GM18868 (cell line): ENCODE data around the gene MDFI.
"Not testable (repeated sequence)": the region's sequence is repeated elsewhere in the genome, so short reads cannot be mapped to it uniquely, and the experiment has no call there.

Experiments
- ATAC-seq: cut with Tn5 transposase; IDR thresholded peaks from one replicate; pipeline ENCODE4 v1.9.1; 2021; ENCODE audit warnings: mild to moderate bottlenecking, moderate library complexity; ENCODE audit not compliant: unreplicated experiment

The MDFI gene

DNA sequence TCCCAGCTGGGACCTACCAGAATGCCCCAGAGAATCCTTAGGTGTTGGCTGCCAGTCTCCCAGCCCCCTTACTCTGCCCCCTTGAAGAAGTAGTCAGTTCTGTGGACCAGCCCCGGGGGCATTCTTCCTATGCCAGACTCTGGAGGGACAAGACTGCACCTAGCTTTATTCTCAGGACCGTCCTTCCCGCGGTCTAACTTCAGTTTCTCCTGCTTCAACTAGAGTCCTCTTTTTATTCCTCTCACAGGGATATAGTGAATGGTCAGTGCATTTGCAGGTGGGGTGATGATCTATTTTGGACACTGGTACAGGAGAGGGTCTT, 35.9 kb upstream of the MDFI start:
- no peak for ATAC-seq

- ATAC-seq, result peak; percentile 64
Measured at GRCh38 chr6:41602864-41603608, 35.2 kb upstream of the MDFI start.

GRCh38 chr6:41604006-41604405, 34.3 kb upstream of the MDFI start:
- no peak for ATAC-seq

GRCh38 chr6:41605649-41606048, 32.6 kb upstream of the MDFI start:
- no peak for ATAC-seq

GRCh38 chr6:41607036-41607435, 31.2 kb upstream of the MDFI start:
- ATAC-seq, result no peak

DNA sequence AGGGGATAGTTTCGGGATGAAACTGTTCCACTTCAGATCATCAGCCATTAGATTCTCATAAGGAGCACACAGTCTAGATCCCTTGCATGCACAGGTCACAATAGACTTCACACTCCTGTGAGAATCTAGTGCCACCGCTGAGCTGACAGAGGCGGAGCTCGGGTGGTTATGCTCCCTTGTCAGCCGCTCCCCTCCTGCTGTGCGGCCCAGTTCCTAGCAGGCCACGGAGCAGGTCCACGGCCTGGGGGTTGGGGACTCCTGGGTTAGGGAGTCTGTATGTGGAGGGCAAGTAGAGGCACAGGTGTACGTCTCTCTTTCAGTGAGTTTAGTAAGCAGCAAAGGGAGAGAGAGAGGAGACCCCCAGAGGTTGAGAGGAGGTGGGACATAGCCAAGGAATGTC, 30.5 kb upstream of the MDFI start:
- no peak for ATAC-seq

DNA sequence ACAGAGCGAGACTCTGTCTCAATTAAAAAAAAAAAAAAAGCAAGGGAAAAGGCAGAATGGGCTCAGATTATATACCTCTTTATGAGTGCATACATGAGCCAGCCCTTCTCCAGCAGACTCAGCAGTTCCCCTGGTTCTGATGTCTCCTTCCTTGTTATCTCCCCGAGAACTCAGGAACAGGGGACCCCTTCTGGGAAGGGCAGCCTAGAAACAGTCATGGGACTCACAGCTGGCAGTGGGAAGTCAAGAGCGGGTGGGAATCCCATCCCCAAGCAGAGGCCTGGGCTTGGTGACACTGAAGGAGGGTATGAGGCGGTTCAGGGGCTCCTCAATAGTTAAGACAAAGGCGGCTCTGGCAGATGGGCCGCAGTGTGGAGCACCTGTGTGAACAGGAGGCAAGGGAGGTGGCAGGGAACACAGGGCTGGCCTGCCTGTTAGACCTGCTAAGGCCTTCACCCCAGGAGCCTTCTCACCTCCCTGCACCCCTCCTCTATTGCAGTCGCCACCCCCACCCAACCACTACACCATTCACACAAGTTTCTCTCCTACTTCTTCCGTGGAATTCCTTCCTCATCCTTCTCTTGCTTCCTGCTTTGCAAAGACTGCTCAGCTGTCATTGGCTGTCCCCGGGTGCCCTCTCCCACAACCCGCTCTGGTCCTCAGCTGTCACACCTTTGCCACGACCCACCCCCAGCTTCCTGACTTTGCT, 29.7 kb upstream of the MDFI start:
- no peak for ATAC-seq

- ATAC-seq, result no peak
Measured at GRCh38 chr6:41614715-41615114, 23.6 kb upstream of the MDFI start.

DNA sequence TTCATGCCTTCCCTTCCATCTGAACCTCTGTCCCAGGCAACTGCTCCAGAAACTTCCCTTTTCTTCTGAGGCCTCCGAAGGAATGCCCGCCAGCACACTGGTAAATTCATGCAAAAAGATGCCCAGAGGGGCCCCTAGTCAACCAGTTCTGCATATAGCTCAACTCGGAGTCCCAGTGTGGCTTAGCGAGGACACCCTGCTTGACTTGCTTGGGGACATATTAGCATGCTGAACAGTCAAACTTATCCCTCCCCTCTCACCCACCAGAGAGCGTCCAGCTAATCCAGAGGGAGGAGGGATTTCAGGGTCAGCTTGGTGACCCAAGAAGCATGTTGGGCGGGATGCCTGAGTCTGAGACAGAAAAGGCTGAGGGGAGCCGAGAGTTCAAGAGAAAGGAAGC, 23.0 kb upstream of the MDFI start:
- no peak for ATAC-seq

GRCh38 chr6:41618598-41618997, 19.7 kb upstream of the MDFI start:
- no peak for ATAC-seq

- not testable (repeated sequence) for ATAC-seq
Measured at GRCh38 chr6:41619193-41619592, 19.1 kb upstream of the MDFI start.

GRCh38 chr6:41621367-41621766, 16.9 kb upstream of the MDFI start:
- ATAC-seq, result no peak

DNA sequence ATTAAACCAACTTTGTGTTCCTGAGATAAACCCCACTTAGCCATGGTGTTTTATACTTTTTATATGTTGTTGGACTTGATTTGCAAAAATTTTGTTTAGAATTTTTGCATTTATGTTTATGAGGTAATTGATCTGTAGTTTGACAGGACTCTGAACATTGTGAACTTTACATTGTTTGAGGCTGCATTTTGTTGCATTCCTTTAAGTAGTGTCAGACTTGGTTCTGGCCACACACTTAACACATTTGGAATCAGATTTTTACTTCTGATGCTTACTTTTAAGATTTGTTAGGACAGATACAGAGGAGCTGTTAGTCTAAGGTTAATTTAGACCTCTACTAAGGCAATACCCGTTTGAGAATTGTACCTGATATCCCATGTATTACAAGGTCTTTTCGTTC, 16.5 kb upstream of the MDFI start:
- no peak for ATAC-seq

- ATAC-seq, result peak; percentile 48
Measured at GRCh38 chr6:41622206-41622988, 15.9 kb upstream of the MDFI start.

- no peak for ATAC-seq
Measured at GRCh38 chr6:41623330-41623729, 14.9 kb upstream of the MDFI start.

GRCh38 chr6:41624621-41625380, 13.5 kb upstream of the MDFI start:
- ATAC-seq, result no peak

GRCh38 chr6:41625442-41625841, 12.8 kb upstream of the MDFI start:
- ATAC-seq, result no peak

DNA sequence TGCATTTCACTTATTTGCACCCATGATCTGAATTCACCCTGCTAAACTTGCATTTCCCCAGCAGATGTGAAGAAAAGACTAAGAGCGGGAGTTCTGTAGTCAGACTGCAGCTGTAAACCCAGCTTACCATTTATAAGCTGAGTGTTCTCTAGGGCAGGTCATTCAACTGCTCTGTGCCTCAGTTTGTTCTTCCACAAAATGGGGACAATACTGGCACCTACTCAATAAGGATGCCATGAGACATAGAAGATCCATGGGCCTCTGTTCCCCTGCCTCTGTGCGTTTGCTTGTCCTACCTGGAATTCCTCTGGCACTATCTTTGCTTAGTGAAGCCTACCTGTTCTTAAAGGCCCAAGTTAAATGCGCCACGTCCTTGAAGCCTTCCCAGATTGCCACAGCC, 12.2 kb upstream of the MDFI start:
- no peak for ATAC-seq

- ATAC-seq, result no peak
Measured at GRCh38 chr6:41626917-41627316, 11.4 kb upstream of the MDFI start.

DNA sequence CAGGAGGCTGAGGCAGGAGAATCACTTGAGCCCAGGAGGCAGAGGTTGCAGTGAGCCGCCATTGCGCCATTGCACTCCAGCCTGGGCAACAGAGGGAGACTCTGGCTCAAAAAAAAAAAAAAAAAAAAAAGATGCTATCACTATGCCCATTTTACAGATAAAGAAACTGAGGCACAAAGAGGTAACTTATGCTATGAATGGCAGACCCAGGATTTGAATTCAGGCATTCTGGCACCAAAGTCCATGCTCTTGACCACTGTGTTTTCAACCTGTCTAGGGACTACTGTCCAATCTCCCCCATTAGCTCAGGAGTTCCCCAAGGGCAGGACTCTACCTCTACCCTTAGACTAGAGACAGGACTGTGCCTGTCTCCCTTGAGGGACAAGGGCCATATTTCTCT, 9.1 kb upstream of the MDFI start:
- no peak for ATAC-seq

GRCh38 chr6:41630069-41630468, 8.2 kb upstream of the MDFI start:
- ATAC-seq, result no peak
